IMR-90 (cell line): Measurements from ENCODE around the gene CD300H. TPM values are rescaled to one million over a fixed set of nuclear protein-coding genes. Genes with fewer than 3 reads are reported as not detected.

Source experiments
- ATAC-seq: fragments of 200-7000 bp; cut with Tn5 transposase; 2 replicates; pipeline ENCODE4 v1.9.1; 2020; ENCODE audit warnings: low read depth, mild to moderate bottlenecking, moderate library complexity
- BruUV-seq: library from RNA; stranded (reverse); fragments of 400-500 nt; replicated peaks from 2 replicates; lab custom pipeline; 2021; lab: Mats Ljungman, UMichigan
- CTCF ChIA-PET: fragments of 300-600 bp; formaldehyde crosslinking; extraction: SDS; loops from one replicate; lab custom pipeline; 2021; ENCODE audit warnings: antibody characterized with exemption; lab: Yijun Ruan, JAX
- POLR2A ChIA-PET: fragments of 300-600 bp; sonication (Branson Sonifier 250); formaldehyde crosslinking; loops from one replicate; lab custom pipeline; 2022; ENCODE audit warnings: antibody characterized with exemption; ENCODE audit not compliant: unreplicated experiment; lab: Charles Lee
- DNase-seq: peaks from one replicate; pipeline ENCODE4 v3.0.0; 2013
- H2AFZ ChIP-seq: replicated peaks from 2 replicates; pipeline ENCODE3; 2013; ENCODE audit warnings: low read length, mild to moderate bottlenecking; ENCODE audit not compliant: poor library complexity
- H2AK5ac ChIP-seq: 2 replicates; pipeline ENCODE4 v1.6.1; 2013; ENCODE audit warnings: low read depth, low read length, inconsistent platforms
- H2AK9ac ChIP-seq: replicated peaks from 2 replicates; pipeline ENCODE3; 2013; ENCODE audit warnings: mild to moderate bottlenecking, low read depth, low read length, moderate library complexity; ENCODE audit not compliant: poor library complexity
- H2BK120ac ChIP-seq: 2 replicates; pipeline ENCODE4 v1.6.1; 2013; ENCODE audit warnings: low read depth, low read length, inconsistent platforms
- H2BK15ac ChIP-seq: 3 replicates; pipeline ENCODE4 v1.6.1; 2013; ENCODE audit warnings: low read depth, low read length, inconsistent platforms
- H2BK20ac ChIP-seq: 2 replicates; pipeline ENCODE4 v1.6.1; 2013; ENCODE audit warnings: low read depth, mild to moderate bottlenecking, inconsistent platforms, low read length, moderate library complexity
- H2BK5ac ChIP-seq: 2 replicates; pipeline ENCODE4 v1.6.1; 2013; ENCODE audit warnings: mild to moderate bottlenecking, low read depth, low read length, inconsistent platforms; ENCODE audit not compliant: poor library complexity, severe bottlenecking
- H3K14ac ChIP-seq: replicated peaks from 2 replicates; pipeline ENCODE4 v1.6.1; 2013; ENCODE audit warnings: low read depth, low read length, inconsistent platforms
- H3K18ac ChIP-seq: 2 replicates; pipeline ENCODE4 v1.6.1; 2013; ENCODE audit warnings: low read depth, low read length, control low read depth
- H3K23ac ChIP-seq: 2 replicates; pipeline ENCODE4 v1.6.1; 2013; ENCODE audit warnings: low read depth, low read length, inconsistent platforms
- H3K27ac ChIP-seq: 2 replicates; pipeline ENCODE4 v1.5.1; 2013; ENCODE audit warnings: mild to moderate bottlenecking, control low read depth, low read length; ENCODE audit not compliant: insufficient read depth
- H3K27me3 ChIP-seq: 2 replicates; pipeline ENCODE4 v1.6.1; 2013; ENCODE audit warnings: low read length; ENCODE audit not compliant: control insufficient read depth, insufficient read depth
- H3K36me3 ChIP-seq: 2 replicates; pipeline ENCODE4 v1.6.1; 2013; ENCODE audit warnings: low read length, mixed read lengths; ENCODE audit not compliant: control insufficient read depth, insufficient read depth
- H3K4ac ChIP-seq: 2 replicates; pipeline ENCODE4 v1.6.1; 2013; ENCODE audit warnings: low read depth, low read length, inconsistent platforms
- H3K4me1 ChIP-seq: 2 replicates; pipeline ENCODE4 v1.6.1; 2013; ENCODE audit warnings: low read length, mixed read lengths; ENCODE audit not compliant: control insufficient read depth, insufficient read depth
- H3K4me2 ChIP-seq: 2 replicates; pipeline ENCODE4 v1.6.1; 2013; ENCODE audit warnings: low read depth, mild to moderate bottlenecking, control low read depth, low read length, moderate library complexity
- H3K4me3 ChIP-seq: 2 replicates; pipeline ENCODE4 v1.5.1; 2013; ENCODE audit warnings: low read depth, mild to moderate bottlenecking, control low read depth, low read length, moderate library complexity; ENCODE audit not compliant: insufficient read depth
- H3K56ac ChIP-seq: 2 replicates; pipeline ENCODE4 v1.6.1; 2013; ENCODE audit warnings: low read length, inconsistent platforms; ENCODE audit not compliant: insufficient read depth; ENCODE audit errors: extremely low read depth
- H3K79me1 ChIP-seq, 2 experiments: 2 replicates each; pipeline ENCODE4 v1.6.1; 2013; ENCODE audit warnings: low read length in 2 of 2, inconsistent platforms in 1 of 2, low read depth in 1 of 2
- H3K9ac ChIP-seq: 2 replicates; pipeline ENCODE4 v1.6.1; 2013; ENCODE audit warnings: low read depth, low read length, control low read depth
- H3K9me1 ChIP-seq: 2 replicates; pipeline ENCODE4 v1.6.1; 2013; ENCODE audit warnings: low read length, inconsistent platforms; ENCODE audit not compliant: insufficient read depth
- H3K9me3 ChIP-seq: 2 replicates; pipeline ENCODE4 v1.6.1; 2013; ENCODE audit warnings: low read length; ENCODE audit not compliant: control insufficient read depth, insufficient read depth
- H4K20me1 ChIP-seq: 2 replicates; pipeline ENCODE4 v1.6.1; 2013; ENCODE audit warnings: low read length, inconsistent platforms; ENCODE audit not compliant: insufficient read depth
- H4K5ac ChIP-seq: 2 replicates; pipeline ENCODE4 v1.6.1; 2013; ENCODE audit warnings: mild to moderate bottlenecking, low read depth, low read length, control low read depth
- H4K8ac ChIP-seq, 2 experiments: 2 replicates each; pipeline ENCODE4 v1.6.1; 2013; ENCODE audit warnings: low read depth in 2 of 2, low read length in 2 of 2, control low read depth in 1 of 2, inconsistent platforms in 1 of 2
- H4K91ac ChIP-seq: 2 replicates; pipeline ENCODE4 v1.6.1; 2013; ENCODE audit warnings: low read depth, low read length, inconsistent platforms; ENCODE audit not compliant: insufficient read depth
- CEBPB ChIP-seq: IDR thresholded peaks from 2 replicates; pipeline ENCODE4 v1.6.1; 2012; ENCODE audit warnings: low read depth, low read length, improper control_type of control experiment
- MAFK ChIP-seq: IDR thresholded peaks from 2 replicates; pipeline ENCODE4 v1.6.1; 2012; ENCODE audit warnings: low read depth, low read length, improper control_type of control experiment
- NFE2L2 ChIP-seq: fragments of 150-350 bp; IDR thresholded peaks from 2 replicates; pipeline ENCODE4 v1.6.1; 2016; ENCODE audit warnings: low read depth, mild to moderate bottlenecking, low read length
- RFX5 ChIP-seq: IDR thresholded peaks from 2 replicates; pipeline ENCODE4 v1.8.0; 2012; ENCODE audit warnings: low read depth, mild to moderate bottlenecking, low read length, moderate library complexity
- SMC3 ChIP-seq: fragments of 150-350 bp; IDR thresholded peaks from 2 replicates; pipeline ENCODE4 v1.6.1; 2016; ENCODE audit warnings: low read depth, mild to moderate bottlenecking, antibody characterized with exemption, low read length, moderate library complexity
- USF2 ChIP-seq: fragments of 150-350 bp; IDR thresholded peaks from 2 replicates; pipeline ENCODE4 v1.6.1; 2017; ENCODE audit warnings: mild to moderate bottlenecking, antibody characterized with exemption, low read length, low read depth
- WGBS, 2 experiments: methylation state at CpG; one replicate each; pipeline versions ENCODE4 v1.1.5 to v1.1.7; 2013; ENCODE audit warnings: missing lambda C conversion rate in 2 of 2; ENCODE audit not compliant: insufficient read length in 1 of 2; ENCODE audit errors: extremely low coverage in 2 of 2; 5-methylcytosine and 5-hydroxymethylcytosine counted together
- dilution Hi-C: fragments of 300-500 bp; cut with HindIII; formaldehyde crosslinking; loops from one replicate; pipeline ENCODE4 v1.14.3; 2018; ENCODE audit warnings: low sequenced_read_pairs; ENCODE audit not compliant: unreplicated experiment
- in situ Hi-C: fragments of 300-500 bp; cut with MboI; formaldehyde crosslinking; loops from 3 replicates; pipeline ENCODE4 v1.14.3; 2019; ENCODE audit warnings: low sequenced_read_pairs, inconsistent platforms, mixed read lengths
- intact Hi-C: fragments of 100-400 bp; cut with micrococcal nuclease; formaldehyde crosslinking; loops from 2 replicates; pipeline ENCODE4 v1.10.0; 2022
- polyA plus RNA-seq, 3 experiments: library from polyadenylated mRNA; depleted of rRNA; stranded (reverse); fragments of >200 nt; gene quantifications; 2 replicates each; pipeline ENCODE4 v1.2.3, GENCODE V29; 2012; ENCODE audit warnings: low replicate concordance in 1 of 3
- total RNA-seq: library from RNA; depleted of rRNA; stranded (reverse); fragments of >200 nt; gene quantifications from 2 replicates; pipeline ENCODE4 v1.2.3, GENCODE V29; 2012

Gene CD300H
- total and polyA plus RNA-seq, 2 of the 4 experiments (the other 2 are of a cell fraction) = not detected

GRCh38 chr17:74561586-74561985, 5.7 kb downstream of the CD300H start:
- no peak for ATAC-seq
- dilution Hi-C loops = no loop called here

More at GRCh38 chr17:74561586-74561985, 5.7 kb downstream of the CD300H start:
- Histone ChIP-seq H3K23ac (no peak overlapping the region), H3K27me3 (no peaks in the 10 kb centered on the region), H4K20me1 (no peaks in the 10 kb centered on the region), H4K5ac (no peak overlapping the region), H3K14ac (no peak overlapping the region), H2AK5ac (no peak overlapping the region), H4K91ac (no peak overlapping the region), H3K9me3 (peaks cover 30% of the 10 kb centered on the region), H2BK120ac (no peak overlapping the region), H3K79me1 (no peaks in the 10 kb centered on the region), H3K4me1 (no peaks in the 10 kb centered on the region), H3K18ac (no peak overlapping the region), H2BK15ac (no peak overlapping the region), H3K56ac (no peak overlapping the region), H2BK5ac (no peak overlapping the region), H3K36me3 (no peaks in the 10 kb centered on the region), H4K8ac (no peak overlapping the region), H3K9me1 (no peaks in the 10 kb centered on the region), H3K9ac (no peak overlapping the region), H3K4ac (no peak overlapping the region), H2AFZ (no peak overlapping the region), H3K4me3 (no peak overlapping the region), H2AK9ac (no peak overlapping the region), H3K4me2 (no peak overlapping the region), H3K27ac (no peak overlapping the region), H2BK20ac (no peak overlapping the region)
- BruUV-seq = no TSS peak
- intact Hi-C loops = no loop called here
- WGBS, 2 experiments = 50% methylated on average over 1 of the region's 3 CpGs; no CpG with 5 or more reads in 1 of the 2 experiments
- in situ Hi-C loops = no loop called here
- CTCF ChIA-PET = no interaction called here
- POLR2A ChIA-PET = no interaction called here
- TF ChIP-seq MAFK = no peak
- no peak for TF ChIP-seq NFE2L2
- no peak for TF ChIP-seq SMC3
- no peak for TF ChIP-seq USF2
- TF ChIP-seq RFX5 = no peak
- no peak for TF ChIP-seq CEBPB
- no peak for DNase-seq
